H1 (cell line): ENCODE data around the gene SLC43A2. TPM values are rescaled to one million over a fixed set of nuclear protein-coding genes. Genes with fewer than 3 reads are reported as not detected.

Experiments used
- CTCF ChIA-PET: fragments of 300-600 bp; sonication (Branson Sonifier 250); formaldehyde crosslinking; loops from one replicate; lab custom pipeline; 2021; ENCODE audit not compliant: partially characterized antibody; lab: Charles Lee
- POLR2A ChIA-PET: fragments of 300-600 bp; sonication (Branson Sonifier 250); formaldehyde crosslinking; loops from one replicate; lab custom pipeline; 2021; ENCODE audit warnings: inconsistent platforms; ENCODE audit not compliant: partially characterized antibody; lab: Charles Lee
- DNase-seq, 2 experiments: peaks; one replicate each; pipeline versions ENCODE4 v3.0.0 to v3.0.0-alpha.2; 2010 to 2022; ENCODE audit warnings: low spot score in 2 of 2, low read depth in 1 of 2, mixed read lengths in 1 of 2
- FAIRE-seq: peaks from 2 replicates; lab custom pipeline; 2011; peaks lifted over from hg19 to GRCh38; lab: Jason Lieb, UNC
- H2AFZ ChIP-seq: 2 replicates; pipeline ENCODE4 v1.8.1; 2012; ENCODE audit warnings: low read length, inconsistent platforms
- H2AK5ac ChIP-seq: 2 replicates; pipeline ENCODE4 v1.6.1; 2013; ENCODE audit warnings: low read depth, low read length
- H2BK120ac ChIP-seq: replicated peaks from 2 replicates; pipeline ENCODE3; 2013; ENCODE audit warnings: low read depth, low read length, inconsistent platforms
- H2BK12ac ChIP-seq: 2 replicates; pipeline ENCODE4 v1.6.1; 2013; ENCODE audit warnings: low read depth, low read length
- H2BK15ac ChIP-seq: 2 replicates; pipeline ENCODE4 v1.6.1; 2013; ENCODE audit warnings: low read length
- H2BK20ac ChIP-seq: 2 replicates; pipeline ENCODE4 v1.6.1; 2013; ENCODE audit warnings: low read length
- H2BK5ac ChIP-seq: 2 replicates; pipeline ENCODE4 v1.6.1; 2013; ENCODE audit warnings: low read depth, low read length
- H3K14ac ChIP-seq: 2 replicates; pipeline ENCODE4 v1.6.1; 2013; ENCODE audit warnings: inconsistent platforms; ENCODE audit not compliant: insufficient read length
- H3K18ac ChIP-seq: 2 replicates; pipeline ENCODE4 v1.6.1; 2013; ENCODE audit warnings: low read length; ENCODE audit errors: extremely low read depth
- H3K23ac ChIP-seq: 2 replicates; pipeline ENCODE4 v1.6.1; 2013; ENCODE audit warnings: inconsistent platforms; ENCODE audit not compliant: insufficient read length
- H3K23me2 ChIP-seq: 2 replicates; pipeline ENCODE4 v1.6.1; 2013; ENCODE audit warnings: low read depth, low read length
- H3K27ac ChIP-seq: 2 replicates; pipeline ENCODE4 v1.6.1; 2011; ENCODE audit warnings: low read depth, low read length, inconsistent platforms
- H3K27me3 ChIP-seq, 4 experiments: replicated peaks in 1 of 4; 1 replicate in 1 of 4; 2 replicates in 3 of 4; pipeline versions ENCODE4 v1.6.1 to v1.8.1; 2011 to 2013; ENCODE audit warnings: low read length in 3 of 4, mild to moderate bottlenecking in 3 of 4, inconsistent platforms in 2 of 4, mixed read lengths in 2 of 4, moderate library complexity in 1 of 4; ENCODE audit not compliant: control insufficient read depth in 3 of 4, insufficient read depth in 3 of 4; ENCODE audit errors: extremely low read depth in 1 of 4
- H3K36me3 ChIP-seq, 4 experiments: 2 replicates each; pipeline versions ENCODE4 v1.6.1 to v1.8.1; 2011 to 2013; ENCODE audit warnings: mild to moderate bottlenecking in 4 of 4, low read length in 3 of 4, moderate library complexity in 2 of 4, control low read depth in 1 of 4, inconsistent platforms in 1 of 4; ENCODE audit not compliant: insufficient read depth in 4 of 4, control insufficient read depth in 2 of 4
- H3K4ac ChIP-seq: replicated peaks from 2 replicates; pipeline ENCODE3; 2013; ENCODE audit warnings: low read length, low read depth, mixed read lengths, inconsistent platforms; ENCODE audit not compliant: insufficient read length
- H3K4me1 ChIP-seq, 4 experiments: replicated peaks in 1 of 4; 1 replicate in 1 of 4; 2 replicates in 3 of 4; pipeline versions ENCODE4 v1.6.1 to v1.8.1; 2011 to 2013; ENCODE audit warnings: low read length in 3 of 4, inconsistent platforms in 2 of 4, mixed read lengths in 1 of 4; ENCODE audit not compliant: insufficient read depth in 4 of 4, control insufficient read depth in 3 of 4
- H3K4me2 ChIP-seq, 2 experiments: 2 replicates each; pipeline versions ENCODE4 v1.6.1 to v1.8.1; 2011 to 2013; ENCODE audit warnings: low read depth in 2 of 2, low read length in 2 of 2, control low read depth in 1 of 2, inconsistent platforms in 1 of 2, mild to moderate bottlenecking in 1 of 2; ENCODE audit not compliant: insufficient read depth in 1 of 2
- H3K4me3 ChIP-seq, 4 experiments: fragments of 200-600, 300-600 bp in 1 of 4; sonication (generic), shearing (Covaris generic), sonication (Bioruptor Twin) in 1 of 4; 2 replicates each; pipeline versions ENCODE4 v1.5.1 to v1.8.1; 2011 to 2016; ENCODE audit warnings: low read length in 4 of 4, low read depth in 3 of 4, control low read depth in 2 of 4, inconsistent platforms in 2 of 4, mild to moderate bottlenecking in 2 of 4, mixed read lengths in 1 of 4, moderate library complexity in 1 of 4; ENCODE audit not compliant: insufficient read depth in 2 of 4; ENCODE audit errors: extremely low read depth in 1 of 4
- H3K56ac ChIP-seq: replicated peaks from 2 replicates; pipeline ENCODE3; 2013; ENCODE audit warnings: low read depth, mild to moderate bottlenecking, mixed read lengths, low read length, inconsistent platforms; ENCODE audit not compliant: insufficient read length
- H3K79me1 ChIP-seq: 2 replicates; pipeline ENCODE4 v1.6.1; 2013; ENCODE audit warnings: low read depth, low read length, control low read depth
- H3K79me2 ChIP-seq, 2 experiments: 2 replicates each; pipeline versions ENCODE4 v1.6.1 to v1.8.1; 2012 to 2013; ENCODE audit warnings: low read length in 2 of 2, mild to moderate bottlenecking in 2 of 2, inconsistent platforms in 1 of 2; ENCODE audit not compliant: insufficient read depth in 2 of 2, control insufficient read depth in 1 of 2
- H3K9ac ChIP-seq, 4 experiments: replicated peaks in 1 of 4; 1 replicate in 1 of 4; 2 replicates in 3 of 4; pipeline versions ENCODE4 v1.6.1 to v1.8.1; 2011 to 2013; ENCODE audit warnings: low read depth in 3 of 4, low read length in 3 of 4, control low read depth in 2 of 4, mild to moderate bottlenecking in 2 of 4, moderate library complexity in 2 of 4, inconsistent platforms in 1 of 4; ENCODE audit errors: extremely low read depth in 1 of 4
- H3K9me3 ChIP-seq, 2 experiments: 2 replicates each; pipeline versions ENCODE4 v1.6.1 to v1.8.1; 2012 to 2013; ENCODE audit warnings: mild to moderate bottlenecking in 2 of 2, moderate library complexity in 2 of 2, control low read depth in 1 of 2, inconsistent platforms in 1 of 2, low read depth in 1 of 2, low read length in 1 of 2, mixed read lengths in 1 of 2; ENCODE audit not compliant: insufficient read depth in 2 of 2
- H4K20me1 ChIP-seq, 2 experiments: replicated peaks in 1 of 2; 2 replicates each; pipeline versions ENCODE3 to v1.8.1; 2011 to 2013; ENCODE audit warnings: inconsistent platforms in 2 of 2, low read length in 2 of 2, mild to moderate bottlenecking in 1 of 2; ENCODE audit not compliant: insufficient read depth in 2 of 2, control insufficient read depth in 1 of 2
- H4K5ac ChIP-seq: 2 replicates; pipeline ENCODE4 v1.6.1; 2013; ENCODE audit warnings: low read length, low read depth, mixed read lengths, inconsistent platforms; ENCODE audit not compliant: insufficient read length
- H4K8ac ChIP-seq: 2 replicates; pipeline ENCODE4 v1.8.0; 2013; ENCODE audit warnings: mild to moderate bottlenecking, moderate library complexity, low read length, inconsistent platforms; ENCODE audit not compliant: insufficient read depth; ENCODE audit errors: extremely low read depth
- H4K91ac ChIP-seq: replicated peaks from 2 replicates; pipeline ENCODE3; 2013; ENCODE audit warnings: low read length, mixed read lengths, inconsistent platforms; ENCODE audit not compliant: insufficient read length
- BACH1 ChIP-seq: IDR thresholded peaks from 2 replicates; pipeline ENCODE4 v1.6.1; 2012; ENCODE audit warnings: low read length, improper control_type of control experiment
- CHD1 ChIP-seq: IDR thresholded peaks from 2 replicates; pipeline ENCODE4 v1.6.1; 2012; ENCODE audit warnings: low read depth, low read length, improper control_type of control experiment
- EZH2 ChIP-seq: fragments of 200-600 bp; sonication (generic); IDR thresholded peaks from 2 replicates; pipeline ENCODE4 v1.7.1; 2012; ENCODE audit warnings: low read depth, mild to moderate bottlenecking, moderate library complexity, low read length, inconsistent platforms; ENCODE audit not compliant: severe bottlenecking
- JUND ChIP-seq: IDR thresholded peaks from 2 replicates; pipeline ENCODE4 v1.6.1; 2011; ENCODE audit warnings: mild to moderate bottlenecking, improper control_type of control experiment, low read length
- KDM1A ChIP-seq: fragments of 200-600, 300-600 bp; sonication (generic); IDR thresholded peaks from 2 replicates; pipeline ENCODE4 v1.7.1; 2016; ENCODE audit warnings: mild to moderate bottlenecking, low read length, borderline replicate concordance
- KDM4A ChIP-seq: IDR thresholded peaks from one replicate; pipeline ENCODE4 v1.7.1; 2012; ENCODE audit warnings: low read depth, mild to moderate bottlenecking, moderate library complexity, low read length, inconsistent platforms; ENCODE audit not compliant: severe bottlenecking
- MAFK ChIP-seq: IDR thresholded peaks from 2 replicates; pipeline ENCODE4 v1.6.1; 2012; ENCODE audit warnings: low read depth, mild to moderate bottlenecking, improper control_type of control experiment, low read length
- POU5F1 ChIP-seq: IDR thresholded peaks from 2 replicates; pipeline ENCODE4 v1.6.1; 2011; ENCODE audit warnings: low read depth, mild to moderate bottlenecking, low read length, moderate library complexity
- RAD21 ChIP-seq, 2 experiments: IDR thresholded peaks in 1 of 2; conservative IDR thresholded peaks in 1 of 2; 2 replicates each; pipeline ENCODE4 v1.6.1; 2011; ENCODE audit warnings: low read depth in 2 of 2, low read length in 2 of 2, improper control_type of control experiment in 1 of 2, inconsistent platforms in 1 of 2, mild to moderate bottlenecking in 1 of 2, moderate library complexity in 1 of 2
- RBBP5 ChIP-seq: IDR thresholded peaks from 2 replicates; pipeline ENCODE4 v1.7.1; 2012; ENCODE audit warnings: low read depth, mild to moderate bottlenecking, inconsistent platforms, low read length, moderate library complexity, borderline replicate concordance
- RXRA ChIP-seq: IDR thresholded peaks from 2 replicates; pipeline ENCODE4 v1.6.1; 2011; ENCODE audit warnings: low read depth, mild to moderate bottlenecking, low read length, moderate library complexity; ENCODE audit not compliant: insufficient read depth
- SIX5 ChIP-seq: IDR thresholded peaks from 2 replicates; pipeline ENCODE4 v1.6.1; 2011; ENCODE audit warnings: mild to moderate bottlenecking, low read depth, low read length
- SP1 ChIP-seq: IDR thresholded peaks from 2 replicates; pipeline ENCODE4 v1.6.1; 2011; ENCODE audit warnings: low read depth, low read length
- SRF ChIP-seq: IDR thresholded peaks from 2 replicates; pipeline ENCODE4 v1.6.1; 2011; ENCODE audit warnings: mild to moderate bottlenecking, low read depth, low read length, moderate library complexity
- TEAD4 ChIP-seq: IDR thresholded peaks from 2 replicates; pipeline ENCODE4 v1.6.1; 2012; ENCODE audit warnings: low read depth, low read length, inconsistent platforms, mixed read lengths
- WGBS, 2 experiments: shearing (Covaris generic) in 1 of 2; methylation state at CpG; one replicate each; pipeline versions ENCODE4 v1.1.6 to v1.1.7; 2013 to 2015; ENCODE audit warnings: low lambda C conversion rate in 2 of 2, mixed read lengths in 2 of 2, inconsistent platforms in 1 of 2, low coverage in 1 of 2, missing lambda C conversion rate in 1 of 2; ENCODE audit not compliant: insufficient replicate concordance in 2 of 2, insufficient coverage in 1 of 2, insufficient read length in 1 of 2; ENCODE audit errors: extremely low coverage in 1 of 2, missing lambda C conversion rate in 1 of 2; 5-methylcytosine and 5-hydroxymethylcytosine counted together
- polyA plus RNA-seq, 7 experiments: library from polyadenylated mRNA; depleted of rRNA in 3 of 7; stranded (reverse) in 5 of 7; unstranded in 2 of 7; fragments of >200 nt in 5 of 7; fragments of 200-250 nt in 2 of 7; gene quantifications; 1 replicate in 5 of 7; 2 replicates in 1 of 7; 4 replicates in 1 of 7; pipeline versions ENCODE4 v1.2.1 to v1.2.3, GENCODE V29; 2011 to 2013; ENCODE audit warnings: missing spikeins in 2 of 7, mixed read lengths in 2 of 7
- total RNA-seq: library from RNA; stranded (reverse); fragmentation: NEBNext Ultra II Directional; extraction: Animal tissue kit (Norgen Biotek cat#: 25700); gene quantifications from 2 replicates; pipeline ENCODE4 v1.2.1, GENCODE V29; 2021

Gene SLC43A2
- total and polyA plus RNA-seq, 2 of the 8 experiments (the other 6 are each of a cell fraction or from before 2014, with no cell fraction given): 6.6 to 10.5 TPM

DNA sequence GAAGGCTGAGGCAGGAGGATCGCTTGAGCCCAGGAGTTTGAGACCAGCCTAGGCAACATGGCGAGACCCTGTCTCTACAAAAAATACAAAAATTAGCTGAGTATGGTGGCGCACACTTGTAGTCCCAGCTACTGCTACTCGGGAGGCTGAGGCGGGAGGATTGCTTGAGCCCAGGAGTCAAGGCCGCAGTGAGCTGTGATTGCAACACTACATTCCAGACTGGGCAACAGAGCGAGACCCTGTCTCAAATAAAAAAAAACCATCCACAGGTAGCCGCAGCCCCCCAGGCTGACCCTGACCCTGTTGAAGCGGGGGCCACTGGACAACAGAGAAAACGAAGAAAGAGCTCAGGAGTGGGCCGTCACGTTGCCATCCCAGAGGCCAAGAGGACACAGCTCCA is 4.0 kb downstream of the SLC43A2 start:
- Histone ChIP-seq H3K4me2 (no peak overlapping the region), H4K8ac (no peak overlapping the region), H3K56ac (no peak overlapping the region), H3K79me2 (no peaks in the 10 kb centered on the region), H2BK120ac (no peak overlapping the region), H3K23ac (no peak overlapping the region), H3K18ac (no peak overlapping the region), H3K14ac (no peak overlapping the region), H3K79me1 (no peaks in the 10 kb centered on the region), H3K27ac (no peak overlapping the region), H2BK12ac (no peak overlapping the region), H3K27me3 (peaks cover 0 to 9% (median 4%) of the 10 kb centered on the region in 4 experiments; a peak in 4 of 7 replicates), H2BK20ac (no peak overlapping the region), H3K36me3 (no peaks in the 10 kb centered on the region), H4K91ac (no peak overlapping the region), H3K4me3 (no peak overlapping the region), H3K4me1 (peaks cover 0 to 11% (median 4%) of the 10 kb centered on the region in 4 experiments; a peak in 6 of 7 replicates), H2BK15ac (no peak overlapping the region), H2AFZ (no peak overlapping the region), H3K4ac (no peak overlapping the region), H3K9ac (no peak overlapping the region), H4K20me1 (peaks cover 0 to 4% of the 10 kb centered on the region in 2 experiments), H3K23me2 (peaks cover 12% of the 10 kb centered on the region), H4K5ac (no peak overlapping the region), H2BK5ac (no peak overlapping the region), H3K9me3 (no peaks in the 10 kb centered on the region), H2AK5ac (no peak overlapping the region)
- POLR2A ChIA-PET: interaction anchor here (0.7 to 1.2 kb wide), 3 partner anchors 8 to 108 kb away, joined by 3 to 9 read pairs (median 3); partner anchors contain the start of gene INPP5K
- no peak for DNase-seq
- no peak for FAIRE-seq
- WGBS, 2 experiments: 96% methylated on average over 11 of the region's 12 CpGs; no CpG with 5 or more reads in 1 of the 2 experiments
- CTCF ChIA-PET: interaction anchor here (0.8 to 14.5 kb wide), 5 partner anchors 10 to 64 kb away, joined by 3 to 146 read pairs (median 4); no protein-coding TSS in a partner anchor
- TF ChIP-seq EZH2 (no peak), SRF (no peak), TEAD4 (no peak), RXRA (no peak), BACH1 (no peak), KDM4A (no peak), CHD1 (no peak), POU5F1 (no peak), JUND (no peak), SP1 (no peak), RAD21 (IDR thresholded peaks at IDR 0.05 in 1 of 2, conservative IDR thresholded peaks at IDR 0.05 in 1 of 2; ENCODE audit: low read depth in 2 of 2, low read length in 2 of 2) (no peak), MAFK (no peak), KDM1A (no peak), RBBP5 (no peak), SIX5 (no peak)
